AG08396 (cell line): ENCODE measurements around the gene PELI2.

ENCODE experiments used
- DNase-seq: peaks from one replicate; pipeline ENCODE4 v3.0.0; 2012; ENCODE audit warnings: low spot score, mixed read lengths

Gene PELI2

DNA sequence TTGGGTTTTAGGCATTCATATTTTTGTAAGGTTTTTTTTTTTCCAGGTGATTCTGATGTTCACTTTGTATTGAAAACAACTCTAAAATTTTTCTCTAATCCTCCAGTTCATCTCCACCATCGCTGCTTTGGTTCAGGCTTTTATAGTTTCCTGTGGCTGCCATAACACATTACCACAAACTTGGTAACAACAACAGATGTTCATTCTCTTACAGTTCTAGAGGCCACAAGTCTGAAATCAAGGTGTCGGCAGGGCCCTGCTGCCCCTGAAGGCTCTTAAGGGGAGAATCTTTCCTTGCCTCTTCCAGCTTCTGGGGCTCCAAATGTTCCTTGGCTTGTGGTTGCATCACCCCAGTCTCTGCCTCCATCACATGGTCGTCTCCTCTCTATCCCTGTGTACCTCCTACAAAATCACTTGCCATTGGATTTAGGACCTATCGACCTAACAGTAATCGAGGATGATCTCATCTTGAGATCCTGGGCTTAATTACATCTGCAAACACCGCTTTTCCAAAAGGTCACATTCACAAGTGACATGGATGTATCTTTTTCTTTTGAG is 55.2 kb downstream of the PELI2 start:
- no peak for DNase-seq

DNA sequence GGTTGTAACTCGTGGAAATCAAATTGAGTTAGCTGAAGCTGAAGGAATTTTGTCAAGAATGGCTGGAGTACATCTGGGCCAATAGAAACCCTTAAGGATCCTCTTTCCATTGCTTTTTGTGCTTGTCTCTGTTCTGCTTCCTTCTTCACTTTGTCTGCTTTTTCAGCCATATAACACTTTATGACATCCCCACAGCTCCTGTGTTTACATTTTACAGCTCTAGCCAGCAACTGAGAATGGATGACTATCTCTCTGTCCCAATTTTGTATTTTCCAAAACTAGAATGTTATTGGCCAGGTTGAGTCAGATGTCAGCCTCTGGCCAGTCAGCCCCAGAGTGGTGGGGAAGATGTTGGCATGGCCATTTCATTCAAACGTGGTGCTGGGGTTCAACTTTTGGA is 57.6 kb downstream of the PELI2 start:
- no peak for DNase-seq

GRCh38 chr14:56176530-56176929 is 58.3 kb downstream of the PELI2 start:
- no peak for DNase-seq

DNA sequence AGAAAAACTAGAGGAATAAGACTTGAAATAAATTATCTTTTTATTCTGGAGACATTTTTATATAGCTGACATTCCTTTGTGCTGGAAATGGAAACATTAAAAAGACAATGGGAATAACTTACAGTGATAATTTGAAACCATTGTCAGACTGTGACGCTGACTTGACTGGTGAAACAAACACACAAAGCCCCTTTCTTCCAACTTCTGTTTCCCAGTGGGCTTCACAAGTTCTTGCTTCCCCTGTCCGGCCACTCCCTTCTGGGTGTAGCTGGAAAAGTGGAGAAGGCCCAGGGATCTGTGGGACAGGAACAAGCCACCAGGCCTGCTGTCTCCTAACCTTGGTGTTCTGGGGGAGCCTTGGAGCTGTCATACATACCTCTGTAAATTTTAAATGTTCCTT is 58.8 kb downstream of the PELI2 start:
- DNase-seq, result no peak

GRCh38 chr14:56180754-56181542 is 62.7 kb downstream of the PELI2 start:
- no peak for DNase-seq

DNA sequence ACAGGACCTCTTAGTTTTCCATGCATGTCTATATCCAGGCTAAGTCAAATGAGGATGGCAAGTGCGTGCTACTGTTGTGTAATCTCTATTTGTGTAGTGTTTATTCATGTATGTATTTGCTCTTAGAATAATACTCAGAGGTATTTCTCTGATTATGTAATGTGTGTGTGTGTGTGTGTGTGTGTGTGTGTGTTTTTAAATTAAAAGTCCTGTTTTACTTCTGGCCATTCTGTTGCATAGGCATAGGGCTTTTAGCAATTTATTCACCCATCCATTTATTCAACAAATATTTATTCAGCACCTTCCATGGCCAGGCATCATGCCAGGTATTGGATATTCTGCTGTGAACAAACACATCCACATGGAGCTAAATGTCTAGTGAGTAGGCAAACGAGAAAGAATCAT is 63.5 kb downstream of the PELI2 start:
- DNase-seq, result no peak

DNA sequence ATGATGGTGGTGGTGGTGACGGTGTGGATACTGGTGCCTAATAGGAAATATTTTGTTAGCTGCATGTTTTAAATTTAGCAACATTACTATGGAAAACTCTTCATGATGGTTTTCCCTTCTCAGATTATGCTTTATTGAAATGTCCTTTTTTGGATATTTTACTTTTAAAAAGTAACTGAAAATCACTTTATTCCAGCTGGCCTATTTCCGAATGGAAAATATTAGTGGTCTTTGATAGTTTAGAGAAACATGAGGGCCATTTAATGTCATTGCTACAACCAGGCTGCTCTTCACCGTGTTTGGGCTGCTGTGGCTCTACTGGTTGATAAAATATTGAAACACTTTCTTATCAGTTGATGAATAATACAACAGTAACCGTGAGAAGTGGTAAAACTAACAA is 64.2 kb downstream of the PELI2 start:
- DNase-seq, result no peak

GRCh38 chr14:56183631-56184157 is 65.5 kb downstream of the PELI2 start:
- no peak for DNase-seq

GRCh38 chr14:56185992-56186391 is 67.8 kb downstream of the PELI2 start:
- no peak for DNase-seq

GRCh38 chr14:56187736-56188135 is 69.5 kb downstream of the PELI2 start:
- no peak for DNase-seq

DNA sequence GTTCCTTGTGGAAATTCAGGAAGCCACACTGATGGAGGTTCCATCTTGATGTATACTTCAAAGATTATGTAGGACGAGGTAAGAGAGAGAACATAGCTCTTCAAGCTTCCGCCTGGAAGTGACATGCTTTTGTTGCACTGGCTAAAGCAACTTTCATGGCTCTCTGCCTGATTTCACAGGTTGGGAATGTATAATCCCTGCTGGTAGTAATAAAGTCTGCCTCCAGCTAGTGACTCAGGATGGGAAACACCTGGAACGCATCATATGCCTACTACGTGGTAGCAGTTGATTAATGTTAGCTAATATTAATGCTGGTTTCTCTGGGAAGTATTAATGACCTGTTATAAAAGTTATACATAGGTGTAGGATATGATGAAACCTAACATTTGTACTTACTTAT is 71.1 kb downstream of the PELI2 start:
- DNase-seq, result peak; percentile 20

DNA sequence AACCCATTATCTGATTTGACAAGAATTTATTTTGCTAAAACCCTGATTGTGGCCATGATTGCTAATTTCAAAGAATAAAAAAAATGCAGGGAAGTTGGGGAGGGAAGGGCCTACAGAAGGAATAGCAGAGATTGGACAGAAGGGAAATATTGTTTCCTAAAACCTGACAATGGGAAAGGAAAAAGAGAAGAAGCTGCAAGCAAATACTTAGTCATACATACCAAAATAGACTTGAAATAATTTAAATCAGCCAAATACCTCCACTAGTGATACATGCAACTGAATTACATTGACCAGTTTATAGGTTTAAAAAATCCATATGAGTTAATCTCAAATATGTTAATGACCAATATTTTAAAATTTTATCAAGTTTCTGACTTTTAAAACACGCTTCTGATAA is 75.1 kb downstream of the PELI2 start:
- DNase-seq, result no peak

- DNase-seq, result no peak
Measured at GRCh38 chr14:56194042-56194441, 75.8 kb downstream of the PELI2 start.

DNA sequence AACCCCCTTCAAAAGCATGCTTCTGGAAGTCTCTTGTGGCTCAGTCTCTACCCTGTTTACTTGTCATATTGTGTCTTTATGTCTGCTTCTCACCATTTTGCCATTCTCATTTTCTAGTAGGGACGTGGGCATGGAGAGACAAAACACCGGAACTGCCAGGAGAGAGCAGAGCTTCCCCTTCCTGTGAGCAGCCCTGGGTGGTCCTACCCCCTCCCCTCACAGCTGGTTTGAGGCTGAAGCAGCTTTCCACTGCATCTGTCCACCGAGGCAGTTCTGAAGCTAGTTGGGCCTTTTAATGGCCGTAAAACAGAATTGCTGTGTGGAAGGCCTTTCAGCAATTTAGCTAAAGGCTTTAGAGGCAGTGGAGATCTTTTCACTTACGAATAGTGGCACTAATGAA is 77.0 kb downstream of the PELI2 start:
- DNase-seq, result no peak

- DNase-seq, result no peak
Measured at GRCh38 chr14:56195704-56196103, 77.5 kb downstream of the PELI2 start.

DNA sequence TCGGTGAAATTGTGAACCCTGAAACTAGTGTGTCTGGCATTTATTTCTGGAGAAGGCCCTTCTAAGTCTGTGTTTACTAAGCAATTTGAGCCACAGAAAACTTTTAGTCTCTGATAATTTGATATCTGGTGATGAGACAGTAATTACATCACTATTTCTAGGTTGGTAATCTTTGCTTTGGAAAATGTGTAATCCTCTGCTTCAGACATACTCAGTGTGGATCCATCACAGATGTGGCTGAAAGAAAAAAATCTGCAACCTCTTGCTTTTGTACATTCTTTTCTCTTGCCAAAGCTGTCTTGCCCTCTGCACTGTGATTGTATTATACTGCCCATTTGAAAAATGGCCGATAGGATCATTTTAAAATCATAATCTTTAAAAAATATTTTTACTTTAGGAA is 78.1 kb downstream of the PELI2 start:
- DNase-seq, result no peak

DNA sequence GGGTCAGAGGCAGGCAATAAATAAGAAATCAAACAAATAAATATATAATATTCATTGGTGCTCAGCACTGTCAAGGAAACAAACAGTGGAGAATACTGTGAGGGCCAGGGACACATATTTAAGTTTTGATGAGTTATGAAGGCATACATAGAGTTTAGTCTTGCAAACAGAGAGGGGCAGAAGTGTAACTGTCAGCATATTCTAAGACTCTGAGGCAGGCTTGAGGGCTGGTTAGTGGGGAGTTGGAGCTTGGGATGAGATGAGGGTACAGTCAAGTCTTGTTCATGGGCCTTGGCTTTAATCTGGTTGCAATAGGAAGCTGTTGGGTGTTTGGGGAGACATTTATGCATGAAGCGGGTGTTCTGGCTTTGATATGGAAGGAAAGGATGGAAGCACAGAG is 78.9 kb downstream of the PELI2 start:
- DNase-seq, result no peak

DNA sequence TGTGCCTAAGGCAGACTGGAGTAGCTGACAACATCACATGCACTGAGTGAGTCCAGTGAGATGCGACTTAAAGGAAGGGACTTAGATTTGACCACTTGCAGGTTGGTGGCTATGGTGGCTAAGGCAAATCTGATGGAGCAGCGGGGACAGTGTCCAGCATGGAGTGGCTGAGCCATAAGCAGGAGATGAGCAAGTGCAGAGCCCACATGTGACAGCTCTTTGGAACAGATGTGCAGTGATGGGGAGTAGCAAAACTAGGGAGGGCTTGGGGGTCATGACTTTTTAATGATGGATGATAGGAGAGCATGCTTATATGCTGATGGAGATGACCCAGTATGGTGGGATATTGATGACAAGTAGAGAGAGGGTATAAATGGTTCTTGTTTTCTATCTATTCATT is 80.2 kb downstream of the PELI2 start:
- DNase-seq, result no peak

DNA sequence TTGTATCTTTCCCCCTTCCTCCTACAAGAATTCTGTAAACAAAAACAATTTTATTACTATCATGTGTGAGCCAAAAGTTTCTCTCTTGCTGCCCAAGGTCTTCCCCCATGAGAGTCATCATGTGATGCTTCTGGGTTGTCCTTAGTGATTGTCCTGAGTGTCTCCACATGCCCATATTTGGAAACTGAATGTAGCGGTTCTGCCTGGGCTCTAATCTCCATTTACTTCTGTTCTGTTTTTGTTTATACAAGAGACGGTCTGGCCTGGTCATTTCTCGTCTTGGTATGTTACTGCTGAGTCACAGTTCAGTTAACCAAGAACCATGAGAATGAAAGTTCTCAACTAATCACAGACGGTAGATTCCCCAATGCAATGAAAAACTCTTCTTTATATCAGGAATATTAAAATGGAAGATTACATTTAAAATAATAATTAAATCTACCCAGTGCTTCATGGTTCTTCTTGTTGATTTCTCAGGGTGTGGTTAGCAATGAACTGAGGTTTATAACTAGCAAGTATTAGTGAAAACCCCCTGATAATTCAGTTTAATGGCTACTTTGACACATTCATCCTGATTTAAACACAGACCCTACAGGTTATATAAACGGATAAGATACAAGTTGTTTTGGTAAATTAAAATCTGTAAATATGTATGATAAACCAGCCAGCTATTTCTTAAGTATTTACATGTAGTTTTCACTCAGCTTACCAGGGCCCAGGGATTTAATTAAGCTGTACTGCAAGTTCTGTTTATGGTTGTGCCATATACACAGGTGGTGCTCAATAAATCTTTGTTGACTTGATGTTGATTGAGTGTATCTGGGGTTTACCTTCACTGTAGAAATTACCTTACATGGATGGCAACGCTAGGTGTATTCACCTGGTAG is 81.1 kb downstream of the PELI2 start:
- peak; percentile 79 for DNase-seq

DNA sequence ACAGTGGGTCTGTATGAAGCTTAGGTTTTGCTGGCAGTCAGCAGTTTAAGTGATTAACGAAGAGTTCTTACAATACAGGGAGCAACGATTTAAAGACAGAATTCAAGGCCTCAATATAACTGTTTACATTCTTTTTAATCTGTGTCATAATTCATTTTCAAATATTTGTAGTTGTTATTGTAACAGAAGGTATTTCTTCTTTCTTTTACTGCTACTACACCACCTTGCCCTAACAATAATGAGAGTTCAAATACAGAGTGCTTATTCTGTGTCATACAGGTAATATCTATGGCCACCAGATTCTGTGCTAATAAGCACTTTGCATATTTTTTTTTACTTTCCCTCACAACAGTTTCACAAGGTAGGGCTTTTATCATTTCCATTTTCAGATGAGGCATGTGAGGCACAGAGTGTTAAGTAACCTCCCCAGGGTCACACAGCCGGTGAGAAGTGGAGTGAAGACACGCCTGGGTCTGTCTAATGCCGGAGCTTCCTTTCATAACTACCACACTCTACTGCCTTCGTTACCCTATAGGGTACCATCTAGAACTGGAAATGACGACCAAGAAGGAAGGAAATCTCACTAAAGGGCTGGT is 81.9 kb downstream of the PELI2 start:
- no peak for DNase-seq

DNA sequence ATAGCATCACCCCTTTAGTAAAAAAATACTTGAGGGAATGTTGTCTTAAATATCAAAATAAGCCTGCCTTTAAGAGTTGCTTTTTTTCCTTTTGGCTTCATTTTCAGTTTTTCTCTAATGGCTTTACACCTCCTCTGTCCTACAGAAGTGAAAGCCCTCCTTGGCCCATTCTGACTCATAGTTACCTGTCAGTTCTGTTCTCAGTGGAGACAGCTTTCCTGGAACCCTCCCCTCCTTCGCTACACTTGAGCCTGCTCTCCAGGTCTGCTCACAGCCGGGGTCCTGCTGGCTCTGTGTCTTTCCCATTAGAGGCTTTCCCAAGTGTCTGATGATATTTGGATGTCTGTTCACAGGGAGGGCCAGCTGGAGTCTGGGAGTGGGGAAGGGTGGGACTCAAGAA is 84.0 kb downstream of the PELI2 start:
- DNase-seq, result no peak

DNA sequence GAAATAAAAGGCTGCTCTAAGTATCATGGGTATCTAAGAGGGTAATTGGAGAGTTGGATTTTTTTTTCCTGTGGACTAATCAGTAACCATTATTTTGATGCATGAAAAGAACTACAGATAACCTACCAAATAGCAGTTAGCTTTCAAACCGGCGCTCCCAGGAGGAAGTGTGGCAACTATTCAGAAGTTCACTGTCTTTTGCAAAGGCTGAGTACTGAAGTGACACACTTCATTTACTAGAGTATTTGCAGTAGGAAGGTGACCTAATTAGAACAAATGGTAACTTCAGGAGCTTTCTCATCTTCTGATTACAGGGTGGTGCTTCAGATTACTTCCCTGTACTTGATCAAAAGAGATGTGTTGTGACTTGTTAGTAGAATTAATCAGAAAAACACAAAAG is 87.7 kb downstream of the PELI2 start:
- no peak for DNase-seq
